ENCODE results near the gene PAX9.

PAX9 gene

GRCh38 chr14:36656687-36657398 is 4.8 kb upstream of the PAX9 start:
- DNase-seq, result no peak

DNA sequence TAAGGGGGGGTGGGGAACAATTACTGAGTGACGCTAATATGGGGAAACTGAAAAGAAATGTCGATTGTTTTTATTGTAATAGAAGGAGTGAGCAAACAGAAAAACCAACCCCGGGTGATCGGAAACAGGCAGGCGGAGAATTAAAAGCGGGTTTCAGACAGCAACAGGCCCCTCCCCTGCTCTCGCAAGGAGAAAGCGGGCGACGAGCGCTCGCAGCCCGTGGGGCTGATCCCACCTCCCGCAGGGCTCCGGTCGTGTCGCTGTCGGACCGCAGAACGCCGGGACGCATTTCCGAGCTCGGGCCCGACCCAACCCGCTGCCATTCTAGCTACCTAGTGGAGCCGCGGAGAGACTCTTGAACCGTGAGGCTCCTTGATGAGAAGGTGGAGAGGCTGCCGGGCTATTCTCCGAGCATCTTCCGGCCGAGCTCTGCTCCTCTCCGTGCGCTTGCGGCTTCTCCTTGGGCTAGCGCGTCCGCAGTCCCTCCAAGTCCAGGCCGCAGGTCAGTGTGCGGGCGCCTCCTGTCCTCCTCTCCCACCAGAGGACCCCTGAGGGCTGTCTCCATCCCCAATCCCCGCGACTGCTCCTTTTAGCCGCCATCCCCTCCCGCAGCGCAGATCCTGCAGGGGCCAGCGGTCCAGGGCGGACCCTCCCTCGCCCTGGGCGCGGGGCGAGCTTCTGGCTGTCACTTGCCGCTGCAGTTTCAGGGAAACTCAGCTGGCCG is 4.1 kb upstream of the PAX9 start:
- no peak for DNase-seq

- DNase-seq, result no peak
These were observed 3.3 kb upstream of the PAX9 start for GRCh38 chr14:36658123-36659009.

DNA sequence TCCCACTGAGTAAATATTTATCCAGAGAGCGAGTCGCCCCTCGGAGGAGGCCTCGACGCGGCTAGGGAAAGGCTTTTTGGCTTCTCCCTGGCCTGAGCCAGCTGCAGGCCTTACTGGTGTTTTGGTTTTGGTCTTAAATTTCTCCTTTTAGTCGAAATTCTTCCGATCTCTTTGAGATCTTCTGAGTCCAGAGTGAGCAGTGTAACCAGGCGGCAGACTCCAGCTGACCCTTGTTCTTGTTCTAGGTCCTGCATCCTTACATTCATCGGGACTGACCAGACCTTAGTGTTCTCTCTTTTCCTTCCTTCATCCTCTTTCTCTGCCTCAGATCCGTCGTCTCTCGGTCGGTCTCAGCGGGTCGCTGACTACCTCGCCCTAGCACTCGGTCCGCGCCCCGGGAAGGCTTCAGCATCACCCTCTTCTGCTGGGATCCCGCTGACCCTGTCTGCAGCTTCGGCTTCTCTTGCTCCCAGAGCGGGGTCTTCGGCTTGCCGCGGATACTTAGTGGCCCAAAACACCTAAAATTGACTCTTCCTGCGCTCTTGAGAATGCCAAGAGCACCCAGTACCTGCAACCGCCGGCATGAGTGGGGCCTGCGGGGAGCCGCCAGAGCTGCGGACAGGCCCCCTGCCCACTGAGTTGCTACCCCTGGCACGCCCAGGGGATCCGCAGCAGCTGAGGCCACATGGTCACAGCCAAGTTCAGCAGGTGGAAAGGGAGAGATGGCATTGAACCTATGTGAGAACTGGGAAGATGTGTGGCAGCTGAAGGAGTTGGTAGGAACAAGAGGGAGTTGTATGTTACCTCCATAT is 2.4 kb upstream of the PAX9 start:
- DNase-seq, result no peak

DNA sequence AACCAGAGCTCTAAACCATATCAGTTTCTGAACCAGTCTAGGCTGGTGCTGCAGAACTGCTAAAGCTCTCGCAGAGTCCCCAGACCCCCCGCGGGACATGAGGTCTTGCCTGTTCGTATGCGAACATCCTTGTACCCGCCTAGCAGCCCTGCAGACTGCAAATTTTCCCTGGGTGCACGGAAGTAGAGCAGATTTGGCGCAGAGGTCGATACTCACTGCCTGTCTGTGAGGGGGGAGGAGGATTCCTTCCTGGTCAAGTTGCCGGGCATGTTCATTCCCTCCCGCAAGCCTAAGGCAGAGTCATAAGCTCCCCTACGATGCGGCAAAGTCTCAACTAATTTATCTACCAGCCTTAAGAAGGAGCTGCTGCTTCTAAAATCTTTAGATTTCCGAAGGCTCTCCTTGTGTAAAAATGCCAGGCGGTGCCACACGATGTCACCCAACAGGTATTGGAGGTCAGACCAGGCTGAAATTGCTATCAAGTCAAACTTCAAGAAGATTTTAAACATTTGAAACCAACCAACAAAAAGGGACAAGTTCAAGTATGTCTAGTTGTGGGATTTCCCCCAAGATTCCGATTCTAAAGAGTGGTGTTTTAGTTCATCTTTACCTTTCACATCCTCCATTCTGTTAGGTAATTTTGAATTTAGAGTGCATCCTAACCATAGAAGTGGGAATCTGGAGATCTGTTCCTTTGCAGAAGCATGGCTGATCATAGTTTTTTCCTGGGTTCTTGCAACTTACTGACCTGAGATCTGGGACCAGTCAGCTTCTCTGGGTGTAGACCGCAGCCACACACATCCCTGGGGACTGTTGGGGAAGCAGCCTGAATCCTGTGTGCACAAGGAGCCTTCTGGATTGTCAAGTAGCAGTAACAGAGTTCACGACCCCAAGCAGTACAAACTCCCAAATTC is 1.6 kb upstream of the PAX9 start:
- DNase-seq, result no peak

DNA sequence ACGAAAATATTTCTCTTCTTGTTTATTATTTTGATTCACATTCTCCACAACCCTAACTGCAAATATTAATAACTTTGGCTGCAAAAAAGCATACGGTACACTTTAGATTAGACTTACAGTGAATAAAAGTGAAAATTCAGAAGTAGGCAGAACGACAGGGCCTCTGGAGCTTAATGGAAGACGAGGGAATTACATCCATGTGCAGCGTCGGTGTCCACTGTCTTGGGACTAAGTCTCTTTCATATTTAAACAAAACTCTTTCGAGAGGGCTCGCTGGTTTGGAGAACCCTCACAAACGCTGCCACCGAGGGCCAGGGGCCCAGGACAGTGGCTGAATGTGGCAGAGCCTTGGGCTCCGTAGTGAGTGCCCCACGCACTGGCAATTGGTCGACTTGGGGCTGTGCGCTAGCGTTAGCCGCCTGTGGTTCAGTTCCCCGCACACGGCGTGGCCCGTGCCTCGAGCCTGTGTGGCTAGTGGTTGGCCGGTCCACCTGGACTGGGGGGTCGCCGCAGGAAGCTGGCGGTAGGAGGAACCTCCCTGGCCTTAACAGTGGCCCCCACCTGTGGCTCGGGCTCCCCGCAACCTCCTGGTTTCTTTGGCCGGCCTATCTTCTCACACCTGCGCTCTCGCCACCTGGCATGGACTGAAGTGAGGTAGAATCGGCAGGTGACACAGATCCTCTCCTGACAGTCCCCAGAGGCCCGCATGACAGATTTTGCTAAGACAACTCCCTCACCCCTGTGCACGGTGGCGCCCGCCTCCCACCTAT is 739 bp upstream of the PAX9 start:
- no peak for DNase-seq

GRCh38 chr14:36662258-36662542 is 540 bp downstream of the PAX9 start:
- DNase-seq, result no peak

DNA sequence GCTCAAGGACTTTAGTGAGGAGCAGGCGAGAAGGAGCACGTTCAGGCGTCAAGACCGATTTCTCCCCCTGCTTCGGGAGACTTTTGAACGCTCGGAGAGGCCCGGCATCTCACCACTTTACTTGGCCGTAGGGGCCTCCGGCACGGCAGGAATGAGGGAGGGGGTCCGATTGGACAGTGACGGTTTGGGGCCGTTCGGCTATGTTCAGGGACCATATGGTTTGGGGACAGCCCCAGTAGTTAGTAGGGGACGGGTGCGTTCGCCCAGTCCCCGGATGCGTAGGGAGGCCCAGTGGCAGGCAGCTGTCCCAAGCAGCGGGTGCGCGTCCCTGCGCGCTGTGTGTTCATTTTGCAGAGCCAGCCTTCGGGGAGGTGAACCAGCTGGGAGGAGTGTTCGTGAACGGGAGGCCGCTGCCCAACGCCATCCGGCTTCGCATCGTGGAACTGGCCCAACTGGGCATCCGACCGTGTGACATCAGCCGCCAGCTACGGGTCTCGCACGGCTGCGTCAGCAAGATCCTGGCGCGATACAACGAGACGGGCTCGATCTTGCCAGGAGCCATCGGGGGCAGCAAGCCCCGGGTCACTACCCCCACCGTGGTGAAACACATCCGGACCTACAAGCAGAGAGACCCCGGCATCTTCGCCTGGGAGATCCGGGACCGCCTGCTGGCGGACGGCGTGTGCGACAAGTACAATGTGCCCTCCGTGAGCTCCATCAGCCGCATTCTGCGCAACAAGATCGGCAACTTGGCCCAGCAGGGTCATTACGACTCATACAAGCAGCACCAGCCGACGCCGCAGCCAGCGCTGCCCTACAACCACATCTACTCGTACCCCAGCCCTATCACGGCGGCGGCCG is 1.1 kb downstream of the PAX9 start:
- no peak for DNase-seq

- no peak for DNase-seq
These were observed 2.0 kb downstream of the PAX9 start for GRCh38 chr14:36663404-36664321.

DNA sequence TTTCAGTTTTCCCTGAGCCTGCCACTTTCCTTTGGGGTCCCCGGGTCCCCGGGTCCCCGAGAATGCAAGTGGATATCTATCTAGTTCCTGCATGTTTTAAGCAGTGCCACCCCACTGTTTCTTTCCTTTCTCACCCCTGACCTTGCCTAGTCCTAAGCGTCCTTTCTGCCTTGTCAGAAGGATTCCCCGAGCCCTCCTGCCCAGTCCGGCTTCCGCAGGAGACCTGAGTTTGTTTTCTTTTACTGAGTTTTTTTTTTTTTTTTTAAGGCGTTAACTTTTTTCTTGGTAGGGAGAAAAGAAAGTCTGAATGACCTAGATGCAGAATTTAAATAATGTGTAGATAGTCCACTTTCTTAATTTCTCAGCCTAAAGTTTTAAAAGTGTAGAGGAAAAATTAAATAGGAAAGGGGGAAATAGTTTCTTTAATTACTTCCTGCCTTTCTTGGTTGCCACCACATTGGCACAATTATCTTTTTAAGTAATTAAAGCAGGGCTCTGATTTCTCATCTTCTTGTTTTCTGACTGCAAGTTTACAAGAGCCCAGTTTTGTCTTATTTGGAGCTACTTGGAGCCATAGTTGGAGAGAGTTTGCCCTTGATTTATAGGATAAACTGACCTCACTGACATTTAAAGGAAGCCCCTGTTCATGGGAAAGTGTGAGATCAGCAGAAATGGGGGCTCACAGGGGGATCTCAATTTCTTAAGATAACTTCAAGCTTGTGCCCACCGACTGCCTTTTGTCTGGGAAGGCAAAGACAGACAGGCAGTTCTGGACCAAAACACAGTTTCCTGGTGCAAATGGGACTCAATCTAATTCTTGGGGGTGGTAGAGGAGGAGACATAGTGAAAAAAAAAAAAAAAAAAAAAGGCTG is 2.9 kb downstream of the PAX9 start:
- no peak for DNase-seq

DNA sequence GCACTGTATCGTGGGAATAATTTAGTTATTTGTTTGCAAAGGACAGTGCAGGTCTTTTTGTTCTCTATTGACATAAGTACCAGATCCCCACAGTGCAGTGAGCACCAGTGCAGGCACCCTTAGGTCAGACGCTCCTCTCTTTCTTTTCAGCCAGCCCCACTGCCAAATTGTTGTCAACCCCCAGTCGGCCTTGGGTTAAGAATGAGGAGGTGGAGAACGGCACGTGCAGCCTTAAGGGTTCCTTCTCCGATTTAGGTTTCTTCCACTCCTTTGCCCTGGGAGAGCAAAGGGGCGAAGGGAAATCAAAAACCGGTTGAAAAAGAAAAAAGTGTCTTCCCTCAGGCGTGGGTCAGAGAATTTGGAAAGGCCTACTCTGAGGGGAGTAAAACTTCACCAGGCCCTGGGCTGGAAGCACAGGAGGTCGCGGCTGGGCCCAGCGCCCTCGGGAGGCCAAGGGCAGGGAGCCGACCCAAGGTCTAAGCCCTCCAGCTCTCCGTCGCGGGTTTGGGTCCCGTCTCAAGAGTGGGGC is 4.3 kb downstream of the PAX9 start:
- no peak for DNase-seq

DNA sequence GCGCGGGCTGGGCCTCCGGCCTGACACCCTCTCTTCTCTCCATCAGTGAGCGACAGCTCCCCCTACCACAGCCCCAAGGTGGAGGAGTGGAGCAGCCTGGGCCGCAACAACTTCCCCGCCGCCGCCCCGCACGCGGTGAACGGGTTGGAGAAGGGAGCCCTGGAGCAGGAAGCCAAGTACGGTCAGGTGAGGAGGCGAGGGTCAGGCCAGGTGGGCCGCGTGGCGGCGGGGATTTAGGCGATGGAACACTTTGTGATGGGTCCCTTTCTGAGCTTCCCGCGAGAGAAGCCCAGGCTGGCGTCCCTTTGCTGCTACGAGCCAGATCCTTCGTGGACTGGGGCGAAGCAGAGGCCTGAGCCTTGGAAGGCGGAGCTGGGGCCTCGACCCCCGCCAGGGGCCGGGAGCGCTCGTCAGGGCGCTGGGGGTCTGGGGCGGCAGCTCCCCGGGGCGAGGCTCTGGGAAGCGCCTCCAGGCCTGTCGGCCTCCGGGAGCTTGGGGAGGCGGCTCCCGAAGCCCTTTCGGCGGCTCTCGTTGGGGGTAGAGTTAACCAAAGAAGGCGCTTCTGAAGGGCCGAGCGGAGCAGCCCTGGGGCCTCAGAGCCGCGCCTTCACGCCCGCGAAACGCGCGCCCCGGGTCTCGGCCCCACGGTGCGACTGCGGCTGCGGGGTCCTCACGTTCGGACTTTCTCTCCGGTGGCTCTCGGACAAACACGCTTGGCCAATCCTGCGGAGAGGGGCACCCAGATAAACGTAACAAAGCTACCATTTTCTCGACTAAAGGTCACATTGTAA is 5.0 kb downstream of the PAX9 start:
- no peak for DNase-seq

DNA sequence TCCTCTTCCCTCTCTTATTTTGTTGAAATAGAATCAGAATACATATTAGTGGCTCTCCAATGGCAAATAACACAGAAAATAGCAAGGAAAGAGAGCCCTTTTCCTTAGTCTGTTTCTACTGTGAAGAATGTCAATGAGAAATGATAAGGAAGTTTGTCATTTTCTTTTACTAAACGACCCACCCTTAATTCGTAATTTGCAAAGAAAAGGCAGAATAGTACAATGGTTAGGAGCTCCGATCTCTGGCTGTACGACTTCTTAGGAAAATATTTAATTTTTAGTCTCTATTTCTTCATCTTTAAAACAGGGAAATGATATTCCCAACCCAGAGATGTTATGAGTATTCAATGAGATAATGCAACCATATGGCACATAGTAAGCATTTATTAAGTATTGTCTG is 6.0 kb downstream of the PAX9 start:
- DNase-seq, result no peak

DNA sequence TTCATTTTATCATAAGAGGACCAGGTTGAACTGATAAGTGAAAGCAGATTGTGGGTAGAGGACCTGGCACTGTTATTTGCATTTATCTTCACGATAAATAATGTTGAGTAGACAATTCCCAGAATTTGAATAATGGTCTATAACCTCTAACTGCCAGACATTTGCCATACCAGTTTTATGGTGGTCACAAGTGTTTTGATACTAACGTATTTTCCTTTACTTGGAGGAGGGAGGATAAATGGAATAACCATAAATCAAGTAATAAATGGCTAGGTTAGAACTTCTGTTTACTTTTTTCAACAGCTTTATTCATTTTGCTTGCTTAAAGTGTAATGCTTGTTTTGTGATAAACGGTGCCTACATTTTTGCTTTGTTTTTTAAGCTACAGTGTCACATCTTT is 9.5 kb downstream of the PAX9 start:
- DNase-seq, result no peak

- no peak for DNase-seq
These were observed 10.4 kb downstream of the PAX9 start for GRCh38 chr14:36672095-36672494.

GRCh38 chr14:36674659-36675058 is 13.0 kb downstream of the PAX9 start:
- DNase-seq, result no peak

- no peak for DNase-seq
These were observed 13.9 kb downstream of the PAX9 start for GRCh38 chr14:36675581-36675980.
